GM08714 (cell line): ENCODE data around the gene TSPAN1.
"Not testable (repeated sequence)": the region's sequence is repeated elsewhere in the genome, so short reads cannot be mapped to it uniquely, and the experiment has no call there.

Experiments
- H3K4me3 ChIP-seq: fragments of 200-500 bp; sonication (Bioruptor generic); 2 replicates; pipeline ENCODE4 v1.5.1; 2014; ENCODE audit warnings: mild to moderate bottlenecking, low read length, inconsistent platforms
- ZNF274 ChIP-seq: IDR thresholded peaks from 2 replicates; pipeline ENCODE4 v1.6.1; 2012; ENCODE audit warnings: mild to moderate bottlenecking, low read depth, low read length

The TSPAN1 gene

GRCh38 chr1:46203738-46204405 is 29.0 kb downstream of the TSPAN1 start:
- no peak for TF ChIP-seq ZNF274
- H3K4me3 ChIP-seq, result no peak overlapping the region

- H3K4me3 ChIP-seq, result no peak overlapping the region
- no peak for TF ChIP-seq ZNF274
Measured at GRCh38 chr1:46204406-46204742, 29.5 kb downstream of the TSPAN1 start.

- H3K4me3 ChIP-seq, result no peak overlapping the region
- TF ChIP-seq ZNF274, result no peak
Measured at GRCh38 chr1:46205141-46205540, 30.3 kb downstream of the TSPAN1 start.

GRCh38 chr1:46205791-46206190 is 30.9 kb downstream of the TSPAN1 start:
- H3K4me3 ChIP-seq, result no peak overlapping the region
- TF ChIP-seq ZNF274, result no peak

- TF ChIP-seq ZNF274, result no peak
Measured at GRCh38 chr1:46206399-46206798, 31.5 kb downstream of the TSPAN1 start.

GRCh38 chr1:46210561-46210960 is 35.7 kb downstream of the TSPAN1 start:
- H3K4me3 ChIP-seq, result no peak overlapping the region
- TF ChIP-seq ZNF274, result no peak

More at GRCh38 chr1:46206399-46206798, 31.5 kb downstream of the TSPAN1 start:
- H3K4me3 ChIP-seq, result no peak overlapping the region

- H3K4me3 ChIP-seq, result no peak overlapping the region
- no peak for TF ChIP-seq ZNF274
Measured at GRCh38 chr1:46211051-46211450, 36.2 kb downstream of the TSPAN1 start.

GRCh38 chr1:46215504-46215903 is 40.6 kb downstream of the TSPAN1 start:
- no peak overlapping the region for H3K4me3 ChIP-seq
- no peak for TF ChIP-seq ZNF274

- no peak overlapping the region for H3K4me3 ChIP-seq
- TF ChIP-seq ZNF274, result no peak
Measured at GRCh38 chr1:46218443-46218842, 43.6 kb downstream of the TSPAN1 start.

GRCh38 chr1:46219551-46220520 is 44.9 kb downstream of the TSPAN1 start:
- H3K4me3 ChIP-seq, result no peak overlapping the region
- no peak for TF ChIP-seq ZNF274

- H3K4me3 ChIP-seq, result no peak overlapping the region
- no peak for TF ChIP-seq ZNF274
Measured at GRCh38 chr1:46220808-46221207, 45.9 kb downstream of the TSPAN1 start.

- no peak overlapping the region for H3K4me3 ChIP-seq
- no peak for TF ChIP-seq ZNF274
Measured at GRCh38 chr1:46221749-46222148, 46.9 kb downstream of the TSPAN1 start.

GRCh38 chr1:46223055-46223454 is 48.2 kb downstream of the TSPAN1 start:
- H3K4me3 ChIP-seq, result not testable (repeated sequence)

GRCh38 chr1:46223472-46223943 is 48.6 kb downstream of the TSPAN1 start:
- no peak for TF ChIP-seq ZNF274
- H3K4me3 ChIP-seq, result no peak overlapping the region

- H3K4me3 ChIP-seq, result no peak overlapping the region
- no peak for TF ChIP-seq ZNF274
Measured at GRCh38 chr1:46224966-46225365, 50.1 kb downstream of the TSPAN1 start.

- H3K4me3 ChIP-seq, result not testable (repeated sequence)
Measured at GRCh38 chr1:46231231-46231630, 56.3 kb downstream of the TSPAN1 start.
